Lung (tissue), 16 donors: ENCODE data around the gene KPNA6. TPM values are rescaled to one million over a fixed set of nuclear protein-coding genes. Genes with fewer than 3 reads are reported as not detected.

ENCODE experiments used
- ATAC-seq: fragments of 200-7000 bp; cut with Tn5 transposase; one replicate; pipeline ENCODE4 v1.9.1; 2020; ENCODE audit warnings: moderate number of reproducible peaks; ENCODE audit not compliant: insufficient read depth, low FRiP score
- DNase-seq, 3 donors: peaks; one replicate each; pipeline ENCODE4 v3.0.0-alpha.2; 2013 to 2017
- H3K27ac ChIP-seq, 2 donors: one replicate each; pipeline ENCODE4 v1.5.1; 2013; ENCODE audit warnings: mild to moderate bottlenecking in 2 of 2, moderate library complexity in 2 of 2, control low read depth in 1 of 2, inconsistent platforms in 1 of 2, low read depth in 1 of 2, low read length in 1 of 2
- H3K27me3 ChIP-seq, 3 donors: one replicate each; pipeline ENCODE4 v1.5.1; 2013; ENCODE audit warnings: low read length in 2 of 3; ENCODE audit not compliant: control insufficient read depth in 3 of 3, insufficient read depth in 3 of 3
- H3K36me3 ChIP-seq, 4 donors: one replicate each; pipeline ENCODE4 v1.5.1; 2013; ENCODE audit warnings: low read length in 4 of 4, mild to moderate bottlenecking in 1 of 4, moderate library complexity in 1 of 4; ENCODE audit not compliant: control insufficient read depth in 4 of 4, insufficient read depth in 4 of 4
- H3K4me1 ChIP-seq, 5 donors: one replicate each; pipeline ENCODE4 v1.5.1; 2013; ENCODE audit warnings: low read length in 5 of 5, mild to moderate bottlenecking in 2 of 5, moderate library complexity in 1 of 5; ENCODE audit not compliant: control insufficient read depth in 5 of 5, insufficient read depth in 5 of 5
- H3K4me3 ChIP-seq: one replicate; pipeline ENCODE4 v1.5.1; 2013; ENCODE audit warnings: mild to moderate bottlenecking, control low read depth, moderate library complexity
- H3K9ac ChIP-seq, 2 donors: one replicate each; pipeline ENCODE4 v1.5.1; 2013; ENCODE audit warnings: low read length in 2 of 2, control low read depth in 1 of 2; ENCODE audit not compliant: insufficient read depth in 1 of 2
- H3K9me3 ChIP-seq, 4 donors: one replicate each; pipeline ENCODE4 v1.5.1; 2013; ENCODE audit warnings: low read length in 3 of 4, mild to moderate bottlenecking in 1 of 4, moderate library complexity in 1 of 4; ENCODE audit not compliant: control insufficient read depth in 4 of 4, insufficient read depth in 3 of 4
- CTCF ChIP-seq: IDR thresholded peaks from 2 replicates; pipeline ENCODE4 v1.5.1; 2012; ENCODE audit warnings: mild to moderate bottlenecking; ENCODE audit errors: control extremely low read depth, extremely low read depth
- WGBS, 2 donors: extraction: QIAGEN DNeasy Blood & Tissue Kit; methylation state at CpG; one replicate each; pipeline ENCODE4 v1.1.7; 2013; 5-methylcytosine and 5-hydroxymethylcytosine counted together
- long read RNA-seq, 5 donors: transcript quantifications; one replicate each; lab custom pipeline, GENCODE V29; 2026
- polyA plus RNA-seq, 2 donors: library from polyadenylated mRNA; stranded (reverse); fragments of 200-250 nt; gene quantifications; one replicate each; pipeline ENCODE4 v1.2.1, GENCODE V29; 2013
- total RNA-seq, 2 donors: library from RNA; depleted of rRNA in 1 of 2; stranded (reverse); fragments of >200 nt in 1 of 2; gene quantifications; one replicate each; pipeline ENCODE4 v1.2.1, GENCODE V29; 2014 to 2021
- donor health status: control.
- donor health status: control.
- donor health status: Bipolar disorder and iron deficiency.
- donor health status: healthy.
- donor health status: DM: yes; HTN: yes; CAD: no.

KPNA6 gene
- total RNA-seq (10 to 100 TPM; 35.1 to 54.0 TPM), polyA plus RNA-seq (10 to 100 TPM in 1 of 2 donors, 1 to 10 TPM in 1; 7.9 to 11.3 TPM)
- long read RNA-seq, donor 1, full-length matches to known transcripts: 8 of 29 reads
- long read RNA-seq, donor 1, partial matches to known transcripts: 21 of 29 reads
- long read RNA-seq, donor 1, other reads (novel, unspliced or antisense): 0 of 29 reads
- long read RNA-seq, donor 2, full-length matches to known transcripts: 2 of 2 reads
- long read RNA-seq, donor 2, partial matches to known transcripts: 0 of 2 reads
- long read RNA-seq, donor 2, other reads (novel, unspliced or antisense): 0 of 2 reads
- long read RNA-seq, donor 3, full-length matches to known transcripts: 2 of 2 reads
- long read RNA-seq, donor 3, partial matches to known transcripts: 0 of 2 reads
- long read RNA-seq, donor 3, other reads (novel, unspliced or antisense): 0 of 2 reads
- long read RNA-seq, donor 4, full-length matches to known transcripts: 1 of 1 reads
- long read RNA-seq, donor 4, partial matches to known transcripts: 0 of 1 reads
- long read RNA-seq, donor 4, other reads (novel, unspliced or antisense): 0 of 1 reads
- long read RNA-seq, donor 5, full-length matches to known transcripts: 7 of 7 reads
- long read RNA-seq, donor 5, partial matches to known transcripts: 0 of 7 reads
- long read RNA-seq, donor 5, other reads (novel, unspliced or antisense): 0 of 7 reads

- no peaks in the 10 kb centered on the region for H3K27me3 ChIP-seq
- H3K27ac ChIP-seq: peak within 1 kb of the TSS; percentile 89 to 97
- peak; percentile 6 for TF ChIP-seq CTCF
- H3K4me1 ChIP-seq: peaks cover 0 to 15% (median 7%) of the 10 kb centered on the region in 5 donors
- peak; percentile 95 to 98 (median 97) for DNase-seq
- peak within 1 kb of the TSS; percentile 99 for H3K4me3 ChIP-seq
- peak within 1 kb of the TSS; percentile 81 to 92 for H3K9ac ChIP-seq
- ATAC-seq: peak; percentile 88
- H3K9me3 ChIP-seq: no peaks in the 10 kb centered on the region
- WGBS, 2 donors: 0% methylated on average over 45 of the region's 45 CpGs
- peaks cover 0 to 5% (median 0%) of the 10 kb centered on the region in 4 donors for H3K36me3 ChIP-seq
Measured at GRCh38 chr1:32107742-32108661, at the start of gene KPNA6. Gene KPNA6, plus strand, starts transcription at chr1:32108056. Its CDS starts 75 bp downstream, at chr1:32108131.

DNA sequence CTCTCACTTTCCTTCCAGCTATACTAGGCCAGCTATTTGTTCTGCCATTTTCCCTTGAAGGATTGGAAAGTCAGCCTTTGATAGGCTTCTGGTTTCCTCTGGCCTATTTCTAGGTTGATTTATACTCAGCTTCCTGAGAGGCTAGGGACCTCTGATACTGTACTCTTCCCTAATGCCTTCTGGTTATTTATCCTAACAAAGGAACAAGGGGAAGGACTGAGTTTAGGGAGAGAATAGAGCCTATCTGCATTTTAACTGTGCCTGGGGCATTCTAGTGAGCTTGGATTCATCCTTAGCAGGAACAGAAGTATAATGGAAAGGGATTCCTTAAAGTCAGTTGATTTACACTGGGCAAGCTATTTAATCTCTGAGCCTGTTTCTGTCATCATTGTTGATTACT, 46.9 kb upstream of the KPNA6 start:
- no peak for TF ChIP-seq CTCF
- H3K9ac ChIP-seq: no peak overlapping the region
- peaks cover 0 to 16% (median 6%) of the 10 kb centered on the region in 5 donors for H3K4me1 ChIP-seq
- ATAC-seq (no peak), DNase-seq (no peak)
- no peaks in the 10 kb centered on the region for H3K9me3 ChIP-seq
- peaks cover 18 to 52% (median 27%) of the 10 kb centered on the region in 4 donors for H3K36me3 ChIP-seq
- H3K27me3 ChIP-seq: no peaks in the 10 kb centered on the region
- no peak overlapping the region for H3K4me3 ChIP-seq
- no peak overlapping the region for H3K27ac ChIP-seq

GRCh38 chr1:32062867-32063230, 45.0 kb upstream of the KPNA6 start:
- DNase-seq (no peak), ATAC-seq (no peak)
- Histone ChIP-seq H3K27ac (peak overlapping the region in 1 of 2 donors; percentile 74), H3K9me3 (no peaks in the 10 kb centered on the region), H3K9ac (peak overlapping the region; percentile 59 to 73), H3K4me3 (no peak overlapping the region), H3K36me3 (peaks cover 8 to 39% (median 20%) of the 10 kb centered on the region in 4 donors), H3K27me3 (no peaks in the 10 kb centered on the region), H3K4me1 (peaks cover 4 to 22% (median 6%) of the 10 kb centered on the region in 5 donors)
- WGBS, 2 donors: 66 to 77% methylated on average over 4 of the region's 4 CpGs
- TF ChIP-seq CTCF: no peak
